Measurements from ENCODE around the gene WBP1. TPM values are rescaled to one million over a fixed set of nuclear protein-coding genes. Genes with fewer than 3 reads are reported as not detected.
"Not testable (repeated sequence)": the region's sequence is repeated elsewhere in the genome, so short reads cannot be mapped to it uniquely, and the experiment has no call there.

The WBP1 gene
- total RNA-seq, 4 donors from 2014 or later, result 10.7 to 17.5 (median 16.5) TPM

DNA sequence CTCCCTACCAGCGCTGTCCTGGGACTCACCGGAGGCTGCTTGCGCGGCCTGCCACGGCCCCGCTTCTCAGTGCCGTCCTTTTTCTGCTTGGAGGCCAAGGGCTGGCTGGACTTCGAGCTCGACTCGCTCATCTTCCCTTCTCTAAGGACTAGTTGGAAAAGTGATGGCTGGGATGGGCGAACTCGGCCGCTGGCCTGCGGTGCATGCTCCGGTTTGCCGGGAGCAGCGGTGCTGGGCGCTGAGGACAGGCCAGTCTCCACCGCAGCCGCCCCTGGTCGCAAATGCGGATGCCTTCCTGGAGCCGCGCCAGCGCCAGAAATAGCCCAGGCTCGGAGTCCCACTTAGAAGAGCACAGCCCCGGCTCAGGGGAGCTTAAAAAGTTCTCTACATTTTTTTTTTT is 39.9 kb upstream of the WBP1 start:
- Histone ChIP-seq H3K4me3 (peak overlapping the region in 1 of 4 donors; percentile 18), H3K27ac (no peak overlapping the region), H3K9me3 (no peaks in the 10 kb centered on the region), H3K27me3 (peaks cover 34 to 52% (median 36%) of the 10 kb centered on the region in 3 donors), H3K4me1 (peaks cover 9 to 23% of the 10 kb centered on the region in 2 donors), H3K36me3 (no peaks in the 10 kb centered on the region)
- no peak for ATAC-seq
- in situ Hi-C loops (cut with MboI; ENCODE audit: low sequenced_read_pairs in 4 of 4) (no loop called here), intact Hi-C loops (cut with DNase I; ENCODE audit: low total_unique reads) (no loop called here)
- no peak for TF ChIP-seq POLR2A (IDR thresholded peaks at IDR 0.05)
- TF ChIP-seq, protein P1, sequence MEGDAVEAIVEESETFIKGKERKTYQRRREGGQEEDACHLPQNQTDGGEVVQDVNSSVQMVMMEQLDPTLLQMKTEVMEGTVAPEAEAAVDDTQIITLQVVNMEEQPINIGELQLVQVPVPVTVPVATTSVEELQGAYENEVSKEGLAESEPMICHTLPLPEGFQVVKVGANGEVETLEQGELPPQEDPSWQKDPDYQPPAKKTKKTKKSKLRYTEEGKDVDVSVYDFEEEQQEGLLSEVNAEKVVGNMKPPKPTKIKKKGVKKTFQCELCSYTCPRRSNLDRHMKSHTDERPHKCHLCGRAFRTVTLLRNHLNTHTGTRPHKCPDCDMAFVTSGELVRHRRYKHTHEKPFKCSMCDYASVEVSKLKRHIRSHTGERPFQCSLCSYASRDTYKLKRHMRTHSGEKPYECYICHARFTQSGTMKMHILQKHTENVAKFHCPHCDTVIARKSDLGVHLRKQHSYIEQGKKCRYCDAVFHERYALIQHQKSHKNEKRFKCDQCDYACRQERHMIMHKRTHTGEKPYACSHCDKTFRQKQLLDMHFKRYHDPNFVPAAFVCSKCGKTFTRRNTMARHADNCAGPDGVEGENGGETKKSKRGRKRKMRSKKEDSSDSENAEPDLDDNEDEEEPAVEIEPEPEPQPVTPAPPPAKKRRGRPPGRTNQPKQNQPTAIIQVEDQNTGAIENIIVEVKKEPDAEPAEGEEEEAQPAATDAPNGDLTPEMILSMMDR (IDR thresholded peaks at IDR 0.05 in 4 of 5, conservative IDR thresholded peaks at IDR 0.05 in 1 of 5), result no peak
- no peak for DNase-seq

DNA sequence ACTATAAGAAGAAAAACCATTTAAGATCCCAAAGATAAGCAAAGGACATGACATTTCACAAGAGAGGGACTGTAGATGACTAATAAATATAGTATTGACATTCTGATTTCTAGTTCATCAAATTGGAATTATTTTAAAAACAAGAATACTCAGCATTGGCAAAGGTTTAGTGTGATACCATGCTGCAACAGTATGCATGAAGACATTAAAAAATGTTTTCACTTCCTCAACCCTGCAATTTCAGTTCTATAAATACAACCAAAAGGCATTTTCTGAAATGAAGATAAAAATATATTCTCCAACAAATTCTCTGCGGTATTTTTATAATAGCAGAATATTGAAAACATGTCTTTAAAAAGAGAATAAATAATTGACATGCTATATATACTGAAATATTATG is 38.9 kb upstream of the WBP1 start:
- peaks cover 35 to 50% (median 36%) of the 10 kb centered on the region in 3 donors for H3K27me3 ChIP-seq
- H3K27ac ChIP-seq, result no peak overlapping the region
- ATAC-seq (no peak), DNase-seq (no peak)
- no peak for TF ChIP-seq POLR2A (IDR thresholded peaks at IDR 0.05)
- TF ChIP-seq, protein P1 (IDR thresholded peaks at IDR 0.05 in 4 of 5, conservative IDR thresholded peaks at IDR 0.05 in 1 of 5), result no peak
- H3K4me3 ChIP-seq, result no peak overlapping the region
- in situ Hi-C loops (cut with MboI; ENCODE audit: low sequenced_read_pairs in 4 of 4) (no loop called here), intact Hi-C loops (cut with DNase I; ENCODE audit: low total_unique reads) (no loop called here)
- no peaks in the 10 kb centered on the region for H3K9me3 ChIP-seq
- H3K36me3 ChIP-seq, result no peaks in the 10 kb centered on the region
- H3K4me1 ChIP-seq, result peaks cover 8 to 19% of the 10 kb centered on the region in 2 donors

DNA sequence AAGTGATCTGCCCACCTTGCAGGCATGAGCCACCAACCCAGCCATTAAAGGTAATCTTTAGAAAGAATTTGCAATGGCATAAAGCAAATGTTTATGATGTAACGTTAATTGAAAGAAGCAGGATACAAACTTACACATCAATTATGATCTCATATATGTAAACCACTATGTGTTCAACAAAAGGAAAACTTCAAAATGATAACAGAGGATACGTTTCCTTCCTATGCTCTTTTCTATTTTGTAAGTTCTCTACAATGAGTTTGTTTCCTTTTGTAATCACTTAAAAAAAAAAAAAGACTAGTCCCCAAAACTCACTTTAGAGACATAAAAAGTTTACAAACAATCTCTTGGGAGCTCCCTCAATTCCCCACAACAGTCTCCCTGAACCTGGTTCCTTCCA is 38.2 kb upstream of the WBP1 start:
- Histone ChIP-seq H3K4me3 (no peak overlapping the region), H3K9me3 (no peaks in the 10 kb centered on the region), H3K27ac (no peak overlapping the region), H3K36me3 (no peaks in the 10 kb centered on the region), H3K4me1 (peaks cover 5 to 13% of the 10 kb centered on the region in 2 donors), H3K27me3 (peaks cover 29 to 45% (median 34%) of the 10 kb centered on the region in 3 donors)
- DNase-seq (no peak), ATAC-seq (no peak)
- in situ Hi-C loops (cut with MboI; ENCODE audit: low sequenced_read_pairs in 4 of 4) (no loop called here), intact Hi-C loops (cut with DNase I; ENCODE audit: low total_unique reads) (no loop called here)
- no peak for TF ChIP-seq POLR2A (IDR thresholded peaks at IDR 0.05)
- TF ChIP-seq, protein P1 (IDR thresholded peaks at IDR 0.05 in 4 of 5, conservative IDR thresholded peaks at IDR 0.05 in 1 of 5), result no peak

DNA sequence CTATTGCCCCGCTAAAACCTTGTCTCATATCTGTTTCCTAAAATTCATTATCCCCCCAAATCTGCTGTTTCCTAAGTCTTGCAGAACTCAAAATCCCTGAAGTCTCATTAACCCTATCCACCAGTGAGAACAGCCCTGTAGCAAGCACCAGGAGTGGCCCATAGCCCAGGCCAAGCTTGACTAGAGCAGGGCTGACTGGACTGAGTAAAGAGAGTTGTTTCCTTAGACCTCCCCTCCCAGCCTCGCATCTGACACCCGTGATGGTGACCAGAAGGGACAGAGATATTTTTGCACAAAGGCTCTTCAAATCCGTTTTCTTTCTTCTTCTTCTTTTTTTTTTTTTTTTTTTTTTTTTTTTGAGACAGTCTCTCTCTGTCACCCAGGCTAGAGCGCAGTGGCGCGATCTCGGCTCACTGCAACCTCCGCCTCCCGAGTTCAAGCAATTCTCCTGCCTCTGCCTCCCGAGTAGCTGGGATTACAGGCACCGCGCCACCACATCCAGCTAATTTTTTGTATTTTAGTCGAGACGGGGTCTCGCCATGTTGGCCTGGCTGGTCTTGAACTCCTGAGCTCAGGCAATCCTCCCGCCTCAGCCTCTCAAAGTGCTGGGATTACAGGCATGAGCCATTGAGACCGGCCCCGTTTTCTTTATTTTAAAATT is 37.7 kb upstream of the WBP1 start:
- ATAC-seq; H3K27ac ChIP-seq; H3K9me3 ChIP-seq; H3K36me3 ChIP-seq; DNase-seq; in situ Hi-C loops (cut with MboI; ENCODE audit: low sequenced_read_pairs in 4 of 4); H3K4me1 ChIP-seq; intact Hi-C loops (cut with DNase I; ENCODE audit: low total_unique reads): not testable (repeated sequence)
- Histone ChIP-seq H3K27me3 (peaks cover 24 to 39% (median 28%) of the 10 kb centered on the region in 3 donors), H3K4me3 (peak overlapping the region in 1 of 4 donors; percentile 58)

DNA sequence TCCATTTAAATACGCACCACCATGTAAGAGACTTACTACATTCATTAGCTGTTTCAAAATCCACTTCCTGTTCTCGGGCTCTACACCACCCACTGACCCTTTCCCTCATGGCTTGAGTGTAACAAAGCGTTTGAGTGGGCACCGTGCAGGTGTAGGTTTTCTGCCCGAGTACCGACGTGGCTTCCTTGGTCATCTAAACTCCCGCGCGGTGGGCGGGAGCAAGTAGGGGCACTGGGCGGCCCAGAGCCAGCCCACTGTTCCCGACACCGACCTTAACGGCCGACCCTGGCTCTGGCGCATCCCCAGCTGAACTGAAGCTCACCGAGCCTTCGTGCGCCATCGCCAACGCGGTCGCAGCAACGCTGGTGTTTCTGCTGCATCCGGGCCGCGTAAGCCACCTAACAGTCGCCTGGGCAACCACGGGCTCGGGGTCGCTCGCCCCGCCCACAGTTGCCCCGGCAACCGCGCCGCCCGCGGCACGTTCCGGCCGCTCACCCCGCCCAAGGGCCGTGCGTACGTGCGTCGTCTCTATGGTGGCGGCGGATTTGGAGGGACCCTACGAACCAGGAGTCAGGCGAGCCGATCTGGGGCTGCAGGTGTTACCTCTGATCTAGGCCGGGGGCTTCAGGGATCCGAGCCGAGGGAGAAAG is 36.9 kb upstream of the WBP1 start, which contains the start of the genes C2orf81 and WDR54:
Gene C2orf81 (minus strand): TSS at position 399 of the 650 bp plus-strand sequence. CDS start 59 bp downstream, at position 340.
Gene WDR54 (plus strand): TSS at position 510 of the 650 bp plus-strand sequence. CDS start 424 bp downstream, outside the sequence.
- intact Hi-C loops (cut with DNase I; ENCODE audit: low total_unique reads), result no loop called here
- Histone ChIP-seq H3K27me3 (peaks cover 17 to 33% (median 24%) of the 10 kb centered on the region in 3 donors), H3K4me3 (peak within 1 kb of the TSS; percentile 57 to 64 (median 58)), H3K4me1 (peaks cover 5 to 9% of the 10 kb centered on the region in 2 donors), H3K36me3 (no peaks in the 10 kb centered on the region), H3K9me3 (no peaks in the 10 kb centered on the region), H3K27ac (peak within 1 kb of the TSS in 1 of 4 donors; percentile 38)
- TF ChIP-seq POLR2A (IDR thresholded peaks at IDR 0.05), result no peak
- TF ChIP-seq, protein P1 (IDR thresholded peaks at IDR 0.05 in 4 of 5, conservative IDR thresholded peaks at IDR 0.05 in 1 of 5), result no peak
- peak; percentile 72 to 73 for ATAC-seq
- DNase-seq, result peak; percentile 40 to 49
- in situ Hi-C loops (cut with MboI; ENCODE audit: low sequenced_read_pairs in 4 of 4), result no loop called here

Data from gastrocnemius medialis (tissue), 4 donors.